ENCODE data around the gene CCDC138. TPM values are rescaled to one million over a fixed set of nuclear protein-coding genes. Genes with fewer than 3 reads are reported as not detected.

Gene CCDC138
- total RNA-seq, 4 donors from 2014 or later, result 0.58 to 1.8 (median 1.2) TPM

GRCh38 chr2:108820482-108820881 is 33.9 kb downstream of the CCDC138 start:
- intact Hi-C loops (cut with DNase I), result no loop called here
- H3K27ac ChIP-seq (replicated peaks in 1 of 4), result no peak overlapping the region
- H3K4me3 ChIP-seq, result no peak overlapping the region
- H3K27me3 ChIP-seq, result no peaks in the 10 kb centered on the region
- peaks cover 0 to 5% (median 0%) of the 10 kb centered on the region in 4 donors for H3K9me3 ChIP-seq
- H3K36me3 ChIP-seq, result peaks cover 0 to 27% (median 11%) of the 10 kb centered on the region in 4 donors
- WGBS, result 100% methylated on average over 2 of the region's 2 CpGs
- H3K4me1 ChIP-seq, result no peaks in the 10 kb centered on the region
- DNase-seq (ENCODE audit: extremely low spot score), result no peak
- TF ChIP-seq, protein P1, sequence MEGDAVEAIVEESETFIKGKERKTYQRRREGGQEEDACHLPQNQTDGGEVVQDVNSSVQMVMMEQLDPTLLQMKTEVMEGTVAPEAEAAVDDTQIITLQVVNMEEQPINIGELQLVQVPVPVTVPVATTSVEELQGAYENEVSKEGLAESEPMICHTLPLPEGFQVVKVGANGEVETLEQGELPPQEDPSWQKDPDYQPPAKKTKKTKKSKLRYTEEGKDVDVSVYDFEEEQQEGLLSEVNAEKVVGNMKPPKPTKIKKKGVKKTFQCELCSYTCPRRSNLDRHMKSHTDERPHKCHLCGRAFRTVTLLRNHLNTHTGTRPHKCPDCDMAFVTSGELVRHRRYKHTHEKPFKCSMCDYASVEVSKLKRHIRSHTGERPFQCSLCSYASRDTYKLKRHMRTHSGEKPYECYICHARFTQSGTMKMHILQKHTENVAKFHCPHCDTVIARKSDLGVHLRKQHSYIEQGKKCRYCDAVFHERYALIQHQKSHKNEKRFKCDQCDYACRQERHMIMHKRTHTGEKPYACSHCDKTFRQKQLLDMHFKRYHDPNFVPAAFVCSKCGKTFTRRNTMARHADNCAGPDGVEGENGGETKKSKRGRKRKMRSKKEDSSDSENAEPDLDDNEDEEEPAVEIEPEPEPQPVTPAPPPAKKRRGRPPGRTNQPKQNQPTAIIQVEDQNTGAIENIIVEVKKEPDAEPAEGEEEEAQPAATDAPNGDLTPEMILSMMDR (IDR thresholded peaks at IDR 0.05), result no peak
- TF ChIP-seq POLR2AphosphoS5 (IDR thresholded peaks at IDR 0.05) (no peak), EP300 (IDR thresholded peaks at IDR 0.05) (no peak), POLR2A (IDR thresholded peaks at IDR 0.05; ENCODE audit: low read depth) (no peak)

DNA sequence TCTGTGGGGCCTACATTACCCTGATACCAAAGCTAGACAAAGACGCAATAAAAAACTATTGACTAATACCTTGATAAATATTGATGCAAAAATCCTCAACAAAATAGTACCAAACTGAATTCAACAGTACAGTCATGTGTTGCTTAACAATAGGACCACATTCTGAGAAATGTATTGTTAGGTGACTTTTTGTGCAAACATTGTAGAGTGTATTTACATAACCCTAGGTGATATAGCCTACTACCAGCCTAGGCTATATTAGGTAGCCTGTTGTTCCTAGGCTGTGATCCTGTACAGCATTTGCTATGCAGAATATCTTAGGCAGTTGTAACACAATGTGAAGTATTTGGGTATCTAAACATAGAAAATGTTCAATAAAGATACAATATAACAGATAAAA is 36.7 kb downstream of the CCDC138 start:
- no peak for DNase-seq (ENCODE audit: extremely low spot score)
- Histone ChIP-seq H3K4me3 (no peak overlapping the region), H3K27ac (replicated peaks in 1 of 4) (no peak overlapping the region), H3K36me3 (no peaks in the 10 kb centered on the region), H3K4me1 (no peaks in the 10 kb centered on the region), H3K27me3 (no peaks in the 10 kb centered on the region), H3K9me3 (peaks cover 0 to 5% (median 0%) of the 10 kb centered on the region in 4 donors)
- intact Hi-C loops (cut with DNase I), result no loop called here
- WGBS, result 90% methylated on average over 1 of the region's 1 CpG
- TF ChIP-seq POLR2AphosphoS5 (IDR thresholded peaks at IDR 0.05) (no peak), POLR2A (IDR thresholded peaks at IDR 0.05; ENCODE audit: low read depth) (no peak)

DNA sequence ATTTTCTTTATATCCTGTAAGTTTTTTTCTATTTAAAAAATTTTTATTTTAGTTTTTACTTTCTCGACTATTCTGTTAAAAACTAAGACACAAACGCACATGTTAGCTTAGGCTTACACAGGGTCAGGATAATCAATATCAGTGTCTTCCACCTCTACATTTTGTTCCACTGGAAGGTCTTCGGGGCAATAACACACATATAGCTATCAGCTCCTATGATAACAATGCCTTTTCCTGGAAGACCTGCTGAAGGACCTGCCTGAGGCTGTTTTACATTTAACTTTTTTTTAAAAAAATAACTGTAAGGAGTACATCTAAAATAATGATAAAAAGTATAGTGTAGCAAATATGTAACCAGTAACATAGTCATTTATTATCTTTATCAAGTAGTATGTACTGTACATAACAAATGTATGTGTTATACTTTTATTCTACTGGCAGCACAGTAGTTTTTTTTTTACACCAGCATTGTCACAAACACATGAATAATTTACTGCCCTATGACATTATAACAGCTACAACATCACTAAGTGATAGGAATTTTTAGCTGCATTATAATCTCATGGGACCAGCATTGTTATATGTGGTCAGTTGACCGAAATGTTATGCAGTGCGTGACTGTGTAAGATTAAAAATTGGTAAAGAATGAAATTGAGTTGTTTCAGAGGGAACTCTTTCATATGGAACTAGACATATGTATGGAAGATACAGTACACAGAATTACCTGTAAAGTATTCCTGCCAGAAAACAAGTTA is 37.9 kb downstream of the CCDC138 start:
- no peak overlapping the region for H3K27ac ChIP-seq (replicated peaks in 1 of 4)
- TF ChIP-seq, protein P1 (IDR thresholded peaks at IDR 0.05), result no peak
- no peak for TF ChIP-seq EP300 (IDR thresholded peaks at IDR 0.05)
- no peak for TF ChIP-seq POLR2AphosphoS5 (IDR thresholded peaks at IDR 0.05)
- no peak for TF ChIP-seq POLR2A (IDR thresholded peaks at IDR 0.05; ENCODE audit: low read depth)

DNA sequence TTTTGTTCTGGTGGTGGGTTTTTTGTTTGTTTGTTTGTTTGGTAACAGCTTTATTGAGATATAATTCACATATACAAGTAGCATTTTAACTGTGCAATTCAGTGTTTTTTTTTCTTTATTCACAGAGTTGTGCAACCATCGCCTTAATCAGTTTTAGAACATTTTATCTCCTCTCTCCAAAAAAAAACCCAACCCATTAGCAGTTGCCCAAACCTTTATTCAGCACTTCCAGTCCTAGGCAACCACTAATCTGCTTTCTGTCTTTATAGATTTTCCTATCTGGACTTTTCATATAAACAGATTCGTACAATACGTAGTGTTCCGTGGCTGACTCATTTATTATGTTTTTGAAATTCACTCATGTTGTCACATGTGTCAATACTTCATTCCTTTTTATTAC is 38.7 kb downstream of the CCDC138 start:
- TF ChIP-seq EP300 (IDR thresholded peaks at IDR 0.05) (no peak), POLR2A (IDR thresholded peaks at IDR 0.05; ENCODE audit: low read depth) (no peak), POLR2AphosphoS5 (IDR thresholded peaks at IDR 0.05) (no peak)
- TF ChIP-seq, protein P1 (IDR thresholded peaks at IDR 0.05), result no peak
- intact Hi-C loops (cut with DNase I), result no loop called here
- no peaks in the 10 kb centered on the region for H3K4me1 ChIP-seq
- no peaks in the 10 kb centered on the region for H3K36me3 ChIP-seq
- H3K4me3 ChIP-seq, result no peak overlapping the region
- peaks cover 0 to under 1% (median 0%) of the 10 kb centered on the region in 4 donors for H3K9me3 ChIP-seq
- DNase-seq (ENCODE audit: extremely low spot score), result no peak
- no peaks in the 10 kb centered on the region for H3K27me3 ChIP-seq
- WGBS, result 63% methylated on average over 4 of the region's 4 CpGs
- H3K27ac ChIP-seq (replicated peaks in 1 of 4), result no peak overlapping the region

More for the DNA sequence above, 37.9 kb downstream of the CCDC138 start:
- Histone ChIP-seq H3K36me3 (no peaks in the 10 kb centered on the region), H3K9me3 (peaks cover 0 to 5% (median 0%) of the 10 kb centered on the region in 4 donors), H3K27me3 (no peaks in the 10 kb centered on the region), H3K4me3 (no peak overlapping the region), H3K4me1 (no peaks in the 10 kb centered on the region)
- intact Hi-C loops (cut with DNase I), result no loop called here
- WGBS, result 95% methylated on average over 5 of the region's 5 CpGs
- DNase-seq (ENCODE audit: extremely low spot score), result no peak

GRCh38 chr2:108825736-108826135 is 39.2 kb downstream of the CCDC138 start:
- no peak for DNase-seq (ENCODE audit: extremely low spot score)
- TF ChIP-seq EP300 (IDR thresholded peaks at IDR 0.05), result no peak
- TF ChIP-seq POLR2A (IDR thresholded peaks at IDR 0.05; ENCODE audit: low read depth), result no peak
- no peak for TF ChIP-seq POLR2AphosphoS5 (IDR thresholded peaks at IDR 0.05)
- TF ChIP-seq, protein P1 (IDR thresholded peaks at IDR 0.05), result no peak
- no peaks in the 10 kb centered on the region for H3K4me1 ChIP-seq
- H3K27me3 ChIP-seq, result no peaks in the 10 kb centered on the region
- H3K9me3 ChIP-seq, result no peaks in the 10 kb centered on the region
- WGBS, result 82% methylated on average over 3 of the region's 3 CpGs
- H3K4me3 ChIP-seq, result no peak overlapping the region
- H3K36me3 ChIP-seq, result no peaks in the 10 kb centered on the region
- no peak overlapping the region for H3K27ac ChIP-seq (replicated peaks in 1 of 4)
- intact Hi-C loops (cut with DNase I), result no loop called here
